Measurements from ENCODE around the gene DMXL1.

Gene DMXL1

GRCh38 chr5:119292701-119293515 is 222.0 kb downstream of the DMXL1 start:
- no peak for DNase-seq (ENCODE audit: low read depth)
- no peak for TF ChIP-seq CTCF (IDR thresholded peaks at IDR 0.05; ENCODE audit: control insufficient read depth, extremely low read depth, insufficient read depth)
- no peak overlapping the region for H3K4me3 ChIP-seq (ENCODE audit: low read depth, low read length)

GRCh38 chr5:119293516-119293829 is 222.6 kb downstream of the DMXL1 start:
- no peak overlapping the region for H3K4me3 ChIP-seq (ENCODE audit: low read depth, low read length)
- DNase-seq (ENCODE audit: low read depth) = no peak
- TF ChIP-seq CTCF (IDR thresholded peaks at IDR 0.05; ENCODE audit: control insufficient read depth, extremely low read depth, insufficient read depth) = no peak
